HEK293 (cell line): ENCODE data around the gene XKRX.

ENCODE experiments used
- CTCF ChIA-PET: fragments of 350-600 bp; formaldehyde crosslinking; extraction: SDS; loops from one replicate; lab custom pipeline; 2021; ENCODE audit warnings: antibody characterized with exemption; lab: Yijun Ruan, JAX
- POLR2A ChIA-PET: fragments of 300-600 bp; formaldehyde crosslinking; extraction: SDS; loops from one replicate; lab custom pipeline; 2020; ENCODE audit warnings: antibody characterized with exemption, inconsistent platforms; lab: Yijun Ruan, JAX
- H3K27ac ChIP-seq: fragments of 200-500 bp; sonication (Bioruptor generic); 2 replicates; pipeline ENCODE4 v1.5.1; 2014; ENCODE audit warnings: low read depth, low read length, control low read depth, inconsistent platforms; ENCODE audit errors: extremely low read depth
- H3K36me3 ChIP-seq, 2 experiments: fragments of 200-500 bp in 1 of 2; sonication (Bioruptor generic) in 1 of 2; 1 replicate in 1 of 2; 2 replicates in 1 of 2; pipeline ENCODE4 v1.5.1; 2014 to 2017; ENCODE audit warnings: inconsistent platforms in 2 of 2, low read length in 2 of 2; ENCODE audit not compliant: control insufficient read depth in 2 of 2, insufficient read depth in 1 of 2
- H3K4me1 ChIP-seq: fragments of 200-500 bp; sonication (Bioruptor generic); 2 replicates; pipeline ENCODE4 v1.5.1; 2014; ENCODE audit warnings: mild to moderate bottlenecking, low read length, inconsistent platforms; ENCODE audit not compliant: control insufficient read depth, insufficient read depth
- H3K4me3 ChIP-seq: 2 replicates; pipeline ENCODE4 v1.5.1; 2011; ENCODE audit warnings: low read depth, mild to moderate bottlenecking, control low read depth, low read length, moderate library complexity
- H3K9me3 ChIP-seq: fragments of 200-500 bp; sonication (Bioruptor generic); 2 replicates; pipeline ENCODE4 v1.5.1; 2014; ENCODE audit warnings: low read depth, low read length, inconsistent platforms; ENCODE audit not compliant: control insufficient read depth, insufficient read depth
- BCL11A ChIP-seq: fragments of 450-650 bp; formaldehyde crosslinking; IDR thresholded peaks from 2 replicates; pipeline ENCODE4 v1.5.1; 2016; ENCODE audit warnings: low read depth, missing biosample characterization, missing genetic modification characterization
- EGR2 ChIP-seq: fragments of 450-650 bp; formaldehyde crosslinking; IDR thresholded peaks from 2 replicates; pipeline ENCODE4 v1.5.1; 2016; ENCODE audit warnings: low read depth, missing biosample characterization, missing genetic modification characterization
- PRDM6 ChIP-seq: fragments of 450-650 bp; formaldehyde crosslinking; IDR thresholded peaks from 2 replicates; pipeline ENCODE4 v1.5.1; 2017; ENCODE audit warnings: missing biosample characterization, missing genetic modification characterization
- SETDB1 ChIP-seq: IDR thresholded peaks from one replicate; pipeline ENCODE4 v1.6.1; 2017; ENCODE audit warnings: mild to moderate bottlenecking, low read length, moderate library complexity, mixed read lengths; ENCODE audit not compliant: insufficient read length
- YY2 ChIP-seq: fragments of 450-650 bp; formaldehyde crosslinking; IDR thresholded peaks from 2 replicates; pipeline ENCODE4 v1.5.1; 2016; ENCODE audit warnings: missing biosample characterization, missing genetic modification characterization
- ZBTB1 ChIP-seq: fragments of 450-650 bp; formaldehyde crosslinking; IDR thresholded peaks from 2 replicates; pipeline ENCODE4 v1.5.1; 2016; ENCODE audit warnings: missing biosample characterization, missing genetic modification characterization
- ZBTB7A ChIP-seq: fragments of 450-650 bp; formaldehyde crosslinking; IDR thresholded peaks from 2 replicates; pipeline ENCODE4 v1.5.1; 2016; ENCODE audit warnings: low read depth, missing biosample characterization, missing genetic modification characterization
- ZFP69B ChIP-seq: fragments of 450-650 bp; formaldehyde crosslinking; IDR thresholded peaks from 2 replicates; pipeline ENCODE4 v1.5.1; 2016; ENCODE audit warnings: missing biosample characterization, missing genetic modification characterization
- ZNF140 ChIP-seq: fragments of 450-650 bp; formaldehyde crosslinking; IDR thresholded peaks from 2 replicates; pipeline ENCODE4 v1.5.1; 2016; ENCODE audit warnings: missing biosample characterization, missing genetic modification characterization
- ZNF148 ChIP-seq: fragments of 450-650 bp; formaldehyde crosslinking; IDR thresholded peaks from 2 replicates; pipeline ENCODE4 v1.5.0; 2017; ENCODE audit warnings: missing biosample characterization, missing genetic modification characterization, borderline replicate concordance
- ZNF155 ChIP-seq: fragments of 450-650 bp; formaldehyde crosslinking; IDR thresholded peaks from 2 replicates; pipeline ENCODE4 v1.5.1; 2016; ENCODE audit warnings: missing biosample characterization, missing genetic modification characterization
- ZNF18 ChIP-seq: fragments of 450-650 bp; formaldehyde crosslinking; IDR thresholded peaks from 2 replicates; pipeline ENCODE4 v1.5.1; 2016; ENCODE audit warnings: missing biosample characterization, missing genetic modification characterization
- ZNF350 ChIP-seq: fragments of 450-650 bp; formaldehyde crosslinking; IDR thresholded peaks from 2 replicates; pipeline ENCODE4 v1.5.0; 2017; ENCODE audit warnings: missing biosample characterization, mild to moderate bottlenecking, missing genetic modification characterization
- ZNF416 ChIP-seq: fragments of 450-650 bp; formaldehyde crosslinking; IDR thresholded peaks from 2 replicates; pipeline ENCODE4 v1.5.1; 2016; ENCODE audit warnings: missing biosample characterization, missing genetic modification characterization
- ZNF473 ChIP-seq: fragments of 450-650 bp; formaldehyde crosslinking; IDR thresholded peaks from 2 replicates; pipeline ENCODE4 v1.5.1; 2017; ENCODE audit warnings: missing biosample characterization, missing genetic modification characterization
- ZNF48 ChIP-seq: fragments of 450-650 bp; formaldehyde crosslinking; IDR thresholded peaks from 2 replicates; pipeline ENCODE4 v1.5.1; 2016; ENCODE audit warnings: missing biosample characterization, missing genetic modification characterization
- ZNF518A ChIP-seq: fragments of 450-650 bp; formaldehyde crosslinking; conservative IDR thresholded peaks from 2 replicates; pipeline ENCODE4 v1.5.1; 2016; ENCODE audit warnings: low read depth, missing biosample characterization, missing genetic modification characterization
- ZNF549 ChIP-seq: fragments of 450-650 bp; IDR thresholded peaks from 2 replicates; pipeline ENCODE4 v1.5.1; 2018; ENCODE audit warnings: missing biosample characterization, missing genetic modification characterization, mild to moderate bottlenecking, inconsistent platforms, moderate library complexity
- ZNF610 ChIP-seq: fragments of 450-650 bp; formaldehyde crosslinking; IDR thresholded peaks from 2 replicates; pipeline ENCODE4 v1.5.1; 2016; ENCODE audit warnings: missing biosample characterization, missing genetic modification characterization, borderline replicate concordance
- ZNF621 ChIP-seq: fragments of 450-650 bp; formaldehyde crosslinking; IDR thresholded peaks from 2 replicates; pipeline ENCODE4 v1.5.1; 2017; ENCODE audit warnings: missing biosample characterization, missing genetic modification characterization
- ZNF623 ChIP-seq: fragments of 450-650 bp; formaldehyde crosslinking; IDR thresholded peaks from 2 replicates; pipeline ENCODE4 v1.5.1; 2016; ENCODE audit warnings: missing biosample characterization, missing genetic modification characterization
- ZNF701 ChIP-seq: fragments of 450-650 bp; formaldehyde crosslinking; IDR thresholded peaks from 2 replicates; pipeline ENCODE4 v1.5.1; 2016; ENCODE audit warnings: missing biosample characterization, missing genetic modification characterization
- ZNF747 ChIP-seq: fragments of 450-650 bp; formaldehyde crosslinking; IDR thresholded peaks from 2 replicates; pipeline ENCODE4 v1.5.1; 2016; ENCODE audit warnings: missing biosample characterization, missing genetic modification characterization
- ZNF792 ChIP-seq: fragments of 450-650 bp; formaldehyde crosslinking; IDR thresholded peaks from 2 replicates; pipeline ENCODE4 v1.5.1; 2016; ENCODE audit warnings: missing biosample characterization, missing genetic modification characterization
- ZNF843 ChIP-seq: fragments of 450-650 bp; formaldehyde crosslinking; IDR thresholded peaks from 2 replicates; pipeline ENCODE4 v1.5.1; 2016; ENCODE audit warnings: missing biosample characterization, missing genetic modification characterization

Gene XKRX

GRCh38 chrX:100871594-100872560 lies 56.8 kb downstream of the XKRX start:
- H3K36me3 ChIP-seq, result no peaks in the 10 kb centered on the region
- CTCF ChIA-PET, result interaction anchor here (0.7 to 0.9 kb wide), 2 partner anchors 17 to 389 kb away, joined by 3 to 4 read pairs; no protein-coding TSS in a partner anchor
- POLR2A ChIA-PET, result no interaction called here
- H3K4me1 ChIP-seq, result no peaks in the 10 kb centered on the region
- H3K27ac ChIP-seq, result no peak overlapping the region
- H3K9me3 ChIP-seq, result no peaks in the 10 kb centered on the region
- no peak overlapping the region for H3K4me3 ChIP-seq
- TF ChIP-seq ZNF18 (no peak), ZNF473 (no peak), YY2 (tag by site-specific recombination) (no peak), ZNF623 (tag by site-specific recombination) (no peak), BCL11A (tag by site-specific recombination) (no peak), ZNF48 (no peak), ZNF350 (tag by site-specific recombination) (no peak), ZBTB1 (tag by site-specific recombination) (no peak), ZNF621 (tag by site-specific recombination) (no peak), SETDB1 (no peak), PRDM6 (tag by site-specific recombination) (no peak), ZNF155 (tag by site-specific recombination) (no peak), ZNF518A (tag by site-specific recombination) (no peak)

- CTCF ChIA-PET, result no interaction called here
- H3K4me3 ChIP-seq, result no peak overlapping the region
- H3K4me1 ChIP-seq, result no peaks in the 10 kb centered on the region
- no peaks in the 10 kb centered on the region for H3K9me3 ChIP-seq
- no peaks in the 10 kb centered on the region for H3K36me3 ChIP-seq
- POLR2A ChIA-PET, result no interaction called here
- no peak overlapping the region for H3K27ac ChIP-seq
- TF ChIP-seq ZNF792 (no peak), ZFP69B (tag by site-specific recombination) (no peak), ZNF549 (tag by site-specific recombination) (no peak), ZNF747 (tag by site-specific recombination) (no peak), ZNF416 (tag by site-specific recombination) (no peak), ZNF610 (tag by site-specific recombination) (no peak), ZNF701 (tag by site-specific recombination) (no peak), ZNF48 (no peak), ZNF843 (tag by site-specific recombination) (no peak), ZNF148 (no peak), ZBTB7A (tag by site-specific recombination) (no peak), EGR2 (no peak), ZNF140 (no peak)
These were observed 58.2 kb downstream of the XKRX start for GRCh38 chrX:100870527-100870926.
